ENCODE data around the gene OR56B1.

The OR56B1 gene

DNA sequence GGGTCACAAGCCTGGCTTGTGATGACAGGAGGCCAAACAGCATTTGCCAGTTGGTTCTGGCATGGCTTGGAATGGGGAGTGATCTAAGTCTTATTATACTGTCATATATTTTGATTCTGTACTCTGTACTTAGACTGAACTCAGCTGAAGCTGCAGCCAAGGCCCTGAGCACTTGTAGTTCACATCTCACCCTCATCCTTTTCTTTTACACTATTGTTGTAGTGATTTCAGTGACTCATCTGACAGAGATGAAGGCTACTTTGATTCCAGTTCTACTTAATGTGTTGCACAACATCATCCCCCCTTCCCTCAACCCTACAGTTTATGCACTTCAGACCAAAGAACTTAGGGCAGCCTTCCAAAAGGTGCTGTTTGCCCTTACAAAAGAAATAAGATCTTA is 843 bp downstream of the OR56B1 start:
- DNase-seq = no peak

DNA sequence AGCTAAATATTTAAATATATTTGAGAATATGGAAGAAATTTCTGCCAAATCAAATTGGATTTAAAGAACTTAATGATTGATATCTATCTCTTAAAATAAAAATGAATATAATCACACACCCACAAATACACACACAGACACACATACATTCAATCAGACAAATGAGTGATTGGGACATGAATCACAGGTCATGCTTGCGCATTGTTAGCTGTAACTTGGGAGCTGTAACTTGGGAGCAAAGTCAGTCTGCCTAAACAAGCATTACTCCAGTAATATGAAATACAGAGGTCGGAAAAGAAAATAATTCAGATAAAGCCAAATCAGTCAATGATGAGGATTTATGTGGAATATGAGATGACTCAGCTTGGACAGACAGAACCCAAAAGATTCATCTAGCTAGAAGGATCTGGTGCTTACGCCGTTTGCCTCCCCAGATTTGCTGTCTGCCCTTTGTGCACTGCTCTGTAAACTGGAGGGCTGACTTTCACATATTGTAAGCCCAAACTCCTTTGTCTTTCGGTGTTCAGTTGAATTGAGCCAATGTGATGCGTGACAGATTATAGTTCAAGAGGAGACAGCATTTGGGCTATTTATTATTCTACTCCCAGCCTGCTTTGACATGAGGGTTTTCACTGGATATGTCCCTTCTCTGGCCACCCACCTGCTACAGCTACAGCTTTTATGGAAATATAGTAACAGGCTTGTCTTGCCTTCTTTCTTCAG is 1.6 kb downstream of the OR56B1 start:
- no peak for DNase-seq

DNA sequence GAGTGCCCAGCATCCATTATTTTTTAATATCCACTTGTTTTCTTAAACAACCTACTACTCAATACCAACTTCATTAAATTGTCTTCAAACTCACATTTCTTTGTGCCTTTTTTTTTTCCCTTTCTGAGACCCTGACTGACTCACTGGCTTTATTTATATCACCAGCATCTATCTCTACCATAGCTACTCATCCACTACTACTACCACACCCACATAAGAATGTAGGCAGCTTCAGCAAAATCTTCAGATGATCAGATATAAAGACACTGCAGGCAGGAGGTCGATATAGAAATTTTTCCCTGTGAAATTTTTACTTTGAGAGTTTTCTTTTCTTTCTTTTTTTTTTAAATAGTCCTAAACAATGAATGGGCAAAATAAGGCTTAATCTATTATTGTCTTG is 2.2 kb downstream of the OR56B1 start:
- DNase-seq = no peak

DNA sequence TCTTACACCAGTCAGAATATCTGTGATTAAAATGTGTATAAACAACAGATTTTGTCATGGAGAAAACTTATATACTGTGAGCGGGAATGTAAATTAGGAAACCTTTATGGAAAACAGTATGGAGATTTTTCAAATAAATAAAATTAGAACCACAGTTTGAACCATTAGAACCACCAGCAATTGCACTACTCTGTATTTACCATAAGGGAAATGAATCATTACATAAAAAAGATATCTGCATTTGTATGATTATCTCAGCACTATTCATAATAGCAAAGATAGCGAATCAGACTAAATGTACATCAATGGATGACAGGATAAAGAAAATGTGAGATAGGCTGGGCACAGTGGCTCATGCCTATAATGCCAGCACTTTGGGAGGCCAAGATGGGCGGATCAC is 10.4 kb downstream of the OR56B1 start:
- no peak for DNase-seq

DNA sequence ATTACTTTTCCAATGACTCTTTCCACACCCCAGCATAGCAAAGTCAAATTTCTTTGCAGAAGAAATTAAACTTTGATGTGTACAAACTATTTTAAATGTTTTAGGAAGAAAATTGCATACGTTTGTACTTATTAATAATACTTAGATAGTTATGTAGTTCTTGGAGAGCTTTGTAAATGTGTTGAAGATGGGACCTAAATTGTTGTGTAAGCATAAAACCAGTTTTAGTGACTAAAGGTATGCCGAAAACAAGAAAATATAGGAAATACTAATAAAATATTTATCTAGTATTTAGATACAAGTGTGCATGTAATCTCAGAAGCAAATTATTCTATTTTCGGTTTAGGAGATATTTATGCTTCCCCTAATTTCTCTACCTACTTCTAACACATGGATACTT is 13.6 kb downstream of the OR56B1 start:
- no peak for DNase-seq

DNA sequence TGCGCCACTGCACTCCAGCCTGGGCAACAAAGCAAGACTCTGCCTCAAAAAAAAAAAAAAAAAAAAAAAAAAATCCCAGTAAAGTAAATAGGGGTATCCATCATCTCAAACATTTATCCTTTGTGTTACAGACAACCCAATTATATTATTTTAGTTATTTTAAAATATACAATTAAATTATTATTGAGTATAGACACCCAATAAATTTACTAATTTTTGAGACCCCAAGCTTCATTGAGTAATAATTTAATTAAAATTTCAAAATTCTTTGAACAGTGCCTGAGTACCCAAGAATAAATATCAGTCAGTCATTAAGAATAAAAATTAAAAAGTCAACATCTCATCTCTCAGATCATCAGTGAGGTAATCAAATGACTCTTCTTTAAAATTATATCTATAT is 17.7 kb downstream of the OR56B1 start, which contains the start of gene OR52N4:
OR52N4 (plus strand) TSS at position 301 of the 400 bp plus-strand sequence. CDS start 498 bp downstream, outside the sequence.
- DNase-seq = no peak

DNA sequence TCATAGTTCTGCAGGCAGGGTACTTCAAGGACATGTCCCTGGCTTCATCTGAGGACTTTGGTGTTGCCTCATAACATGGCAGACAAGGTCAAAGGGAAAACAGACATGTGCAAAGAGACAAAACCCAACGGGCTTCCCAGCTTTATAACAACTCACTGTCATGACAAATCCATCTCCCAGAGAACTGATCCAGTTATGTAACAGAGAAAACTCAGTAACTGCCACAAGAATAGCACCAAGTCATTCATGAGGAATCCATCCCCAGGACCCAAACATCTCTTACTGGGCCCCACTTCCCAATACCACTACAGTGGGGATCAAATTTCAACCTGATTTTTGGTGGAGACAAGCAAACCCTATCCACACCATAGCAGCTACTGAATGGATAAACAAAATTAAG is 30.8 kb downstream of the OR56B1 start:
- no peak for DNase-seq

DNA sequence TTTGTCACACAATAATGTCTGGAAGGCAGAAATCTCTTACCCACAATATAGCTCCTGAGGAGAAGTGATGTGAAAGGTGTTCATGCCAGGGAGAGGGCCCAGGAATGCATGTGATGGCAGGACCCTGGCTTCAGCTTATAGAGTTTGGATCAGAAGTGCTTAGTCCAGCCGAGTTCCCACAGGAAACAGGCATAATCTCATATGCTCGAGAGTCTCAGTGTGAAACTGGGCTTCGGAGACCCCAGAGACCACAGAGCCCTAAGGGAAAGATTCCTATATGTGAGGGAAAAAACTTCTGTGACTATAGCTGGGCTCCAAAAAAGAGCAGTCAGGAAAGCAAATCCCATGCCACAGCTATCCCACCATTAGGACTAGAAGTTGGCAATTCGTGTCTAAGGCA is 47.0 kb downstream of the OR56B1 start, which contains the start of gene OR52N5:
OR52N5 (minus strand) TSS at position 101 of the 400 bp plus-strand sequence. CDS start 4,721 bp downstream, outside the sequence.
- no peak for DNase-seq
